Mucosa of descending colon (tissue), 3 donors: ENCODE data around the gene MAST1. TPM values are rescaled to one million over a fixed set of nuclear protein-coding genes. Genes with fewer than 3 reads are reported as not detected.
A peak's percentile ranks its signal among the peaks of the same experiment; 100 is the strongest.

Experiments
- ATAC-seq: fragments of 200-7000 bp; cut with Tn5 transposase; one replicate; pipeline ENCODE4 v1.9.1; 2020; ENCODE audit warnings: mild to moderate bottlenecking, moderate library complexity
- DNase-seq, 3 donors: peaks; one replicate each; pipeline ENCODE4 v3.0.0-alpha.2; 2020
- H3K36me3 ChIP-seq: fragments of 200-600 bp; one replicate; pipeline ENCODE4 v1.8.0; 2021; ENCODE audit warnings: low read depth, mild to moderate bottlenecking
- H3K4me1 ChIP-seq: fragments of 200-600 bp; one replicate; pipeline ENCODE4 v1.8.0; 2021; ENCODE audit warnings: low read depth, mild to moderate bottlenecking
- H3K4me3 ChIP-seq: fragments of 200-600 bp; one replicate; pipeline ENCODE4 v1.8.0; 2021; ENCODE audit warnings: mild to moderate bottlenecking
- H3K9me3 ChIP-seq: fragments of 200-600 bp; one replicate; pipeline ENCODE4 v1.8.0; 2021; ENCODE audit warnings: mild to moderate bottlenecking
- CTCF ChIP-seq: fragments of 200-600 bp; IDR thresholded peaks from one replicate; pipeline ENCODE4 v1.8.0; 2022; ENCODE audit warnings: antibody characterized with exemption, mild to moderate bottlenecking
- intact Hi-C, 2 donors: fragments of 100-400 bp; cut with DNase I in 1 of 2; cut with micrococcal nuclease in 1 of 2; formaldehyde crosslinking; loops; one replicate each; pipeline versions ENCODE4 v1.11.0 to v1.11.1; 2022; cut with DNase I, micrococcal nuclease
- total RNA-seq, 3 donors: library from RNA; stranded (reverse); fragmentation: NEBNext Ultra II Directional in 2 of 3; extraction: Animal tissue kit (Norgen Biotek cat#: 25700) in 2 of 3; gene quantifications; one replicate each; pipeline versions ENCODE4 v1.2.1 to v1.2.4, GENCODE V29; 2021 to 2023
- donor health status: DM: no; HTN: no; CAD: no; lungs with moderate emphysema.
- donor health status: DM: no; HTN: no; CAD: no.
- donor health status: DM: no; HTN: yes; CAD: no.

Gene MAST1
- total RNA-seq, 3 donors from 2014 or later = 0.69 to 4.1 (median 1.2) TPM

DNA sequence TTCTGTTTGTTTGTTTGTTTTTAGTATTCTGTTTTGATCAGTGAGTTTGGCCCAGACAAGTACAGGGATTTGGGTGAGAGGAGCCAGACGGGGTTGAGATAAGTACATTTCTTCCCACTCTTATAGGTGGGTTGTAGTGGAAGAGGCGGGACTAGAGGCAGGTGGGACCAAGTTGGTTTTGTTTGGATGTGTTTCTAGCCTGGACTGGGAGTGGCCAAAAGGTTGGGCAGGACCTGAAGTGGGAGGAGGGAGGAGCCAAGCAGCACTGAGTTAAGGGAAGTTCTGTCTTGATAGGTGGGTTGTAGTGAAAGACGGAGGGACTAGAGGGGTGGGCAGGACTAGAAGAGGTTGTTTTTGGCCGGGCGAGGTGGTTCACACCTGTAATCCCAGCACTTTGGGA is 33.9 kb downstream of the MAST1 start:
- H3K9me3 ChIP-seq = no peaks in the 10 kb centered on the region
- H3K4me1 ChIP-seq = peaks cover 2% of the 10 kb centered on the region
- H3K4me3 ChIP-seq = no peak overlapping the region
- DNase-seq = no peak
- TF ChIP-seq CTCF = no peak
- intact Hi-C loops = no loop called here
- no peak for ATAC-seq
- H3K36me3 ChIP-seq = no peaks in the 10 kb centered on the region

GRCh38 chr19:12872941-12873890 is 34.9 kb downstream of the MAST1 start:
- Histone ChIP-seq H3K4me3 (no peak overlapping the region), H3K4me1 (no peaks in the 10 kb centered on the region), H3K36me3 (no peaks in the 10 kb centered on the region), H3K9me3 (no peaks in the 10 kb centered on the region)
- ATAC-seq (peak; percentile 93), DNase-seq (peak; percentile 73 to 83 (median 79))
- TF ChIP-seq CTCF = no peak
- intact Hi-C loops = no loop called here

DNA sequence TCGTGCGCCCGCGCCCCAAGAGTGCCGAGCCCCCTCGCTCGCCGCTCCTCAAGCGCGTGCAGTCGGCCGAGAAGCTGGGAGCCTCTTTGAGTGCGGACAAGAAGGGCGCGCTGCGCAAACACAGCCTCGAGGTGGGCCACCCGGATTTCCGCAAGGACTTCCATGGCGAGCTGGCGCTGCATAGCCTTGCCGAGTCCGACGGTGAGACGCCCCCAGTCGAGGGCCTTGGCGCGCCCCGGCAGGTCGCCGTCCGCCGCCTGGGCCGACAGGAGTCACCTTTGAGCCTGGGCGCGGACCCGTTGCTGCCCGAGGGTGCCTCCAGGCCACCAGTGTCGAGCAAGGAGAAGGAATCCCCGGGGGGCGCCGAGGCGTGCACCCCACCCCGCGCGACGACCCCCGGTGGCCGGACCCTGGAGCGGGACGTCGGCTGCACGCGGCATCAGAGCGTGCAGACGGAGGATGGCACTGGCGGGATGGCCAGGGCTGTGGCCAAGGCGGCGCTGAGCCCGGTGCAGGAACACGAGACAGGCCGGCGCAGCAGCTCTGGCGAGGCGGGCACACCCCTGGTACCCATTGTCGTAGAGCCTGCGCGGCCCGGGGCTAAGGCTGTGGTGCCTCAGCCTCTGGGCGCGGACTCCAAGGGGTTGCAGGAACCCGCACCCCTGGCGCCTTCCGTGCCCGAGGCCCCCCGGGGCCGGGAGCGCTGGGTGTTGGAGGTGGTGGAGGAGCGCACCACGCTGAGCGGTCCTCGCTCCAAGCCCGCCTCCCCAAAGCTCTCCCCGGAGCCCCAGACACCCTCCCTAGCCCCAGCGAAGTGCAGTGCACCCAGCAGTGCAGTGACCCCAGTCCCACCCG is 35.8 kb downstream of the MAST1 start:
- intact Hi-C loops = no loop called here
- Histone ChIP-seq H3K4me1 (no peaks in the 10 kb centered on the region), H3K4me3 (no peak overlapping the region), H3K36me3 (no peaks in the 10 kb centered on the region), H3K9me3 (no peaks in the 10 kb centered on the region)
- DNase-seq (no peak), ATAC-seq (no peak)
- TF ChIP-seq CTCF = no peak

- ATAC-seq = no peak
- intact Hi-C loops = no loop called here
Observed at GRCh38 chr19:12875086-12875485, 36.8 kb downstream of the MAST1 start.

More at GRCh38 chr19:12875086-12875485, 36.8 kb downstream of the MAST1 start:
- H3K4me3 ChIP-seq = no peak overlapping the region
- no peak for DNase-seq
- H3K4me1 ChIP-seq = peaks cover 3% of the 10 kb centered on the region
- no peaks in the 10 kb centered on the region for H3K36me3 ChIP-seq
- TF ChIP-seq CTCF = no peak
- H3K9me3 ChIP-seq = no peaks in the 10 kb centered on the region
